OCI-LY7 (cell line): Measurements from ENCODE around the gene USO1.

Experiments used
- EZH2phosphoT487 ChIP-seq: fragments of 200-600 bp; sonication (generic); IDR thresholded peaks from 2 replicates; pipeline ENCODE4 v1.6.1; 2018; ENCODE audit warnings: low read depth, borderline replicate concordance, mild to moderate bottlenecking, mixed run types, antibody characterized with exemption, low read length, moderate library complexity, mixed read lengths
- TF ChIP-seq, protein P1 (sequence below): fragments of 200-600 bp; sonication (generic); conservative IDR thresholded peaks from 2 replicates; pipeline ENCODE4 v1.5.1; 2014; ENCODE audit warnings: mild to moderate bottlenecking, antibody characterized with exemption, low read length, moderate library complexity, mixed read lengths

DNA sequence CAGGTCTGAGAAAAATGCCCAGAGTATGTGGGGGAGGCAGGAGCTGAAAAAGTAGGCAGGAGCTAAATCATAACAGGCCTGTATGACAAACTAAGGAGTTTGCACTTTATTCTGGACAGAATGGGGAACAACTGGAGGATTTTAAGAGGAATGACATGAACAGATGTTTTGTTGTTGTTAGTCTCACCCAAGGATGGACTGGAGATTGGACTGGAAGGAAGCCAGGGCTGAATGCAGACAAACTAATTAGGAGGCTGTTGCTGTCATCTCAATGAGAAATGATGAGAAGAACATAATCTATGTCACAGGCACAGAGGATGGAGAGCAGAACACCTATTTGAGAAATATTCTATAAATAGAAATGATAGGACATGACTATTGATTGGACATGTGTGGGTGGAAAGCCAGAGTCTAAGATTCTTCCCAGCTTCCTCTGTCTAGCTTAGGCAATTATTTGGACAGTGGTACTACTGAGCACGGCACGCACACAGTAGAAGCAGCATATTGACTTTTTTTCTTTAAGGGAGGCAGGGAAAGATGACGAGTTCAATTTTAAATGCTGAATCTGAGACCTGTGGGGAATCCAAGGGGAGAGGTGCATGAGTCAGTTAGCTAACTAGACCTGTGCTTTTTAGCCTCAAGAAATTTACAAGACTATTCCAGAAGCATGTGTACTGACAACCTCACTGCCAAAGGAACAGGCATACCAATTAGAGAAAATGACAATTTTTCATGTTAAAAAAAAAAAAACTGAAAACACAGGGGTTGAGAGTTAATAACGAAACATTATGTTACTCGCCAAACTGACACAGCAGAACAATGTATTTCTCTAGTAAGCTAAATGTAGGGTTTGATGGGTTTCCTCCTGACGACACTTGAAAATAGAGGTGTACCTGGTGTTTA, 963 bp upstream of the USO1 start:
- TF ChIP-seq, protein P1, sequence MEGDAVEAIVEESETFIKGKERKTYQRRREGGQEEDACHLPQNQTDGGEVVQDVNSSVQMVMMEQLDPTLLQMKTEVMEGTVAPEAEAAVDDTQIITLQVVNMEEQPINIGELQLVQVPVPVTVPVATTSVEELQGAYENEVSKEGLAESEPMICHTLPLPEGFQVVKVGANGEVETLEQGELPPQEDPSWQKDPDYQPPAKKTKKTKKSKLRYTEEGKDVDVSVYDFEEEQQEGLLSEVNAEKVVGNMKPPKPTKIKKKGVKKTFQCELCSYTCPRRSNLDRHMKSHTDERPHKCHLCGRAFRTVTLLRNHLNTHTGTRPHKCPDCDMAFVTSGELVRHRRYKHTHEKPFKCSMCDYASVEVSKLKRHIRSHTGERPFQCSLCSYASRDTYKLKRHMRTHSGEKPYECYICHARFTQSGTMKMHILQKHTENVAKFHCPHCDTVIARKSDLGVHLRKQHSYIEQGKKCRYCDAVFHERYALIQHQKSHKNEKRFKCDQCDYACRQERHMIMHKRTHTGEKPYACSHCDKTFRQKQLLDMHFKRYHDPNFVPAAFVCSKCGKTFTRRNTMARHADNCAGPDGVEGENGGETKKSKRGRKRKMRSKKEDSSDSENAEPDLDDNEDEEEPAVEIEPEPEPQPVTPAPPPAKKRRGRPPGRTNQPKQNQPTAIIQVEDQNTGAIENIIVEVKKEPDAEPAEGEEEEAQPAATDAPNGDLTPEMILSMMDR: no peak
- TF ChIP-seq EZH2phosphoT487: no peak
